ENCODE measurements around the gene WBP1L.

GRCh38 chr10:102769375-102770107 lies 25.8 kb downstream of the WBP1L start:
- TF ChIP-seq POLR2A (IDR thresholded peaks at IDR 0.05; ENCODE audit: low read depth, low read length) = no peak
- no peak for TF ChIP-seq POLR2AphosphoS5 (IDR thresholded peaks at IDR 0.05; ENCODE audit: low read depth, low read length)

Measured in GM12892 (cell line).